GM18909 (cell line): ENCODE results near the gene KRI1.

Experiments used
- ATAC-seq: cut with Tn5 transposase; IDR thresholded peaks from one replicate; pipeline ENCODE4 v1.9.1; 2021; ENCODE audit warnings: mild to moderate bottlenecking; ENCODE audit not compliant: unreplicated experiment, poor library complexity

Gene KRI1

DNA sequence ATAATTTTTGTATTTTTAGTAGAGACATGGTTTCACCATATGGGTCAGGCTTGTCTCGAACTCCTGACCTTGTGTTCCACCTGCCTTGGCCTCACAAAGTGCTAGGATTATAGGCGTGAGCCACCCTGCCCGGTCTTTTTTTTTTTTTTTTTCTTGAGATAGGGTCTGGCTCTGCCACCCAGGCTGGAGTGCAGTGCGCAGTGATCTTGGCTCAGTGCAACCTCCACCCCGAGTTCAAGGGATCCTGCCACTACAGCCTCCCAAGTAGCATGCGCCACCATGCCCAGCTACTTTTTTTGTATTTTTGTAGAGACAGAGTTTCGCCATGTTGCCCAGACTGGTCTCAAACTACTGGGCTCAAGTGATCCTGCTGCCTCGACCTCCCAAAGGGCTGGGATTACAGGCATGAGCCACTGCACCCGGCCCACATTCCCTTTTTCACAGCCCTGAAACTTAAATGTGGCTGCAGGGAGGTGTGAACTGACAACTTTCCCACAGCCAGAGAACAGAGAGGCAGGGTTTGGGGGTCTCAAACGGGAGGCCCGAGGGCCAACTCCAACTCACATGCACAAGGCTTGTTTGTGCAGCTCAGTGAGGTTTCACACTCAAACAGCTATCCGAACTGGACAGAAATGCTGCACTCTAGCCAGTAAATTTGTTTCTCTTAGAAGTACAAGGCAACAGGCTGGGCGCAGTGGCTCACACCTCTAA lies 44.2 kb downstream of the KRI1 start:
- ATAC-seq = no peak

DNA sequence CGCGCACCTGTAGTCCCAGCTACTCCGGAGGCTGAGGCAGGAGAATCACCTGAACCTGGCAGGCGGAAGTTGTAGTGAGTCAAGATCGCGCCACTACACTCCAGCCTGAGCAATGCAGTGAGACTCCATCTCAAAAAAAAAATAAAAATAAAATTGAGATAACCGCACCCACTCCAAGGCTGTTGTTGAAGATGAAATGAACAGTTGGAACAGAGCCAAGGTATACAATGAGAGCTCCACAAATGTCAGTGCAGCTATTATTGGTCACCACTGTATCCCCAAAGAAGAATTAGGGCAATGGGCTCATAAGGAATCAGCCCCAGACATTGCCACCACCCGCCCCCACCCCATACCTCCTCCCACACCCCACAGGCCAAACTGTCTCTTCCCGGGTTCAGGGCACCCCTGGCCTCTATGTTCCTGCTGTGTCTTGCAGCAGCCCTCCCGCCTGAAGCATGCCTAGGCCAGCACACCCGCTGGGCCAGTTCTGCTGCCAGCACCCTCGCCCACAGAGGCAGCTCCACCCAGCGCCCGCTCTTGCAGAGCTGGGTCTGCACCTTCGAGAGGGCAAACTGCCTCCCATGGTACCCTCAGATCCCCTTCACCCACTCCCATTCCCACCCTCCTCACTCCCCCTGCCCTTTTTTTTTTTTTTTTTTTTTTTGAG lies 45.0 kb downstream of the KRI1 start:
- ATAC-seq = no peak

DNA sequence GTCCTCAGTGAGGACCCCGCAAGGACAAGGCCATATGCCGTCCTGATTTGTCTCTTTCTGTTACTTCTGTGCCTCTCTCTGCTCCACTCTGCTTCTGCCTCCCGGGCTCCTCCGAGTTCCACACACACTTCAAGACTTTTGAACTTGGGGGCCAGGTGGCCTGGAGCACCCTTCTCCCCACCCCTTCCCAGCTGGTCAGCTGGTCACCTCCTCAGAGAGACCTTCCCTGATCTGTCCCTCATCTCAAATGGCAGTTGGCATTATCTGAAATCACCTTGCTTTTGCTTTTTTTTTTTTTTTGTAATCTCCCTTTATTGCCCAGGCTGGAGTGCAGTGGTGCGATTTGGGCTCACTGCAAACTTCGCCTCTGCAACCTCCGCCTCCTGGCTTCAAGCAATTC lies 46.4 kb downstream of the KRI1 start:
- ATAC-seq = no peak

DNA sequence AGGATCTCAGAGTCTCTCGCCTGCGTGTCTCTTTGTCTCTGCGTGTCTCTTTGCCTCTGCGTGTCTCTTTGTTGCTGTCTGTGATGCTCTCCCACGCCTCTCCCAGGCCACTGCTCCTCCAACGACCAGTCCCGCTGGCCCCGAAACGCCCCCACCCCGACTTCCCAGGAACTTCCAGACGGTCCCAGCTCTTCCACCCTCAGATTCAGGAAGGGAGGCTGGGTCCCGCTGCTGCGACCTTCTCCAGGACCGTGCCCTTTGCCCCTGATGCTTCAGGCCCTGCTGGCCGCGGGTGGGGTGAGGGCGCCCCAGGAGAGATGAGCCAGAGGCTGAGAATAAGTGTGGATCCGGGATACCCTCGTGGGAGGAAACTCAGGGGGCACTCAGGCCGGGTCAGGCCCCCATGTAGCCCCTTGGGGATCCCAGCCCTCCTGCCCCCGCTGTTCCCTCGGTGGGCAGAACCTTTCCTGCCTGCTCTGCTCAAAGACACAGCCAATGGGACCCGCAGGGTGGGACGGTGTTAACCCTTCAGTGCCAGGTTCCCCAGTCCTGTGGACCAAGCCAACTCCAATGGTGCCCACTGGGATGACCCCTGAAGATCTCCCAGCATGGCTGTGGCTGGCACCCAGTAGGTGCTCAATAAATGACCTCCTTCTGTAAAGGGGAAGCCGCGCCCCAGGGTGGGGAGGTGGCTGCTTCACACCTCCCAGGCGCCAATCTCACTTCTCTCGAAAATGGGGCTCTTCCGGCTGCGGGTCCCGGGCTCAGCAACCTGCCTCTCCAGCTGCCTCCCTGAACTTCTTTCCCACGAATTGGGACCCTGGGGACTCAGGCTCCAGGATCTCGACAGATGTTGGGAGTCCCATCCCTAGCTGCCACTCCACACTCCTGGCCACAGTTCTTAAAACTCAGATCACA lies 47.1 kb downstream of the KRI1 start:
- no peak for ATAC-seq

DNA sequence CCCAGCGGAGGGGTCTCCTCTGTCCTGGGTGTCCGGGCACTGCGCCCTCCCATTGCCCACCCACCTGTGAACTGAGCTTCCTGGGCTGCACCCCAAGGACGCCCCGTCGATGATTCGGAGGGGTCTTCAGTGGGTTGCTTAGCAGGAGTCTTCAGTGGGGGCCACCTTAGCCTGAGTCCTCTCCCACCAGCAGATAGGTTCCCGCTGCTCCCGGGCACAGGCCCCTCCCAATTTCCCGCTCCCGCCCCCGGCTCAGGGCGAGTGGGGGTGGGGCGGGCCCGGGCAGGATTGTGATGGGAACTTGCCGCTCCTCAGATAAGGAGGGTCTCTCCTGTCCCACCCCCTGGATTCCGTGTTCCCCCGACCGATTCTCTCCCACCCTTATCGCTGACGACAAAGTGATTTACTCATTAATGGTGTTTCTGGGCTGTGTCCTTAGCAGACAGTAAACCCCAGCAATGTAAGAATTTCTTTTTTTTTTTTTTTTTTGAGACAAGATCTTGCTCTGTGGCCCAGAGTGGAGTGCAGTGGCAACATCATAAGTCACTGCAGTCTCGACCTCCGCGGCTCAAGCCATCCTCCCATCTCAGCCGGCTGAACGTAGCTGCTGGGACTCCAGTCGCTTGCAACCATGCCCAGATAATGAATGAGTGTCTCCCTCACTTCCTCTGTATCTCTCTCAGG lies 47.9 kb downstream of the KRI1 start:
- no peak for ATAC-seq

DNA sequence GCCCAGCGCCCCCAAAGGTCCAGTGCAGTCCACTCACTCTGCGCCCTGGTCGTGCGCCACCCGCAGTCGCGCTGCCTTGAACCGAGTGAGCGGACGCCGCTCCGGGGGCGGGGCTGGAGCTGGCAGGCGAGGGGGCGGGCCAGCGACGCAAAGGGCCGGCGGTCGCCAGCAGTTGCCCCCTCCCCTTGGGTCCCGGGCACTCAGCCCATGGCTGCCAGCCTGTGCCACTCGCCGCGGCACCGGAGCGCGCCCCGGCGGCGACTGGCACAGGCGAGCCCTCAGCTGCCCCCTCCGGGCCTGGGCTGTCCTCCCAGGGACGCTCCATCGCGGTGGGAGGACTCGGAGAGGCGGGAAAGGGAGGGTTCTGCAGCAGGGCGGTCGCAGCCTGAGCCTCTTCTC lies 48.5 kb downstream of the KRI1 start, which contains the start of gene S1PR5:
Gene S1PR5 (minus strand): TSS at position 87 of the 399 bp plus-strand sequence. CDS start 2,436 bp downstream, outside the sequence.
- no peak for ATAC-seq

DNA sequence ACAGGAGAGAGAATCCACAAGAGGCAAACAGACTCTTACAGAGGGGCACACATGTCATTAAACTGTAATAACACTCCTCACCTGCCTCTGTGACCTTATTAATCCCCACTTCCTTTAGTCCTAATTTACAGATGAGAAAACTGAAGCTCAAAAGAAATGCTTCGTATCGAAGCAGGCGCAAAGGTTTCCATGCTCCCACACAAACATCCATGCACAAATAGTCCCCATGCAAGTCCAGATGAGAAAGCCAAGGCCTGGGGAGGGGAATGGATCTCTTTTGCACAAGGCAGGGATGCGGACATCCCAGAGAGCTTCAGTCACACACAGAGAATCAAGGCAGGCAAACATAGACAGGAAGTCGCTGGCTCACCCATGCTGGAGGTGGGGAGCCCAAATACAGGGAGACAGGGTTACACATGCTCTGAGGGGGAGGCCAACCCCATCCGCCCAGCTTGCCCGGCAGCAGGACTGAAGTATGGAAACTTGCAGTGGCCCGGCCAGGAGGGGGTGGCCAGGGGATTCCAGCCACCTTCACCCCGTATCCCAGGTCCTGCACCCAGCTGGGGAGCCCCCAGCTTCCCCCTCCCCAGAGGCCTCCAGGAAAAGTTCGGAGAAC lies 49.0 kb downstream of the KRI1 start:
- no peak for ATAC-seq

DNA sequence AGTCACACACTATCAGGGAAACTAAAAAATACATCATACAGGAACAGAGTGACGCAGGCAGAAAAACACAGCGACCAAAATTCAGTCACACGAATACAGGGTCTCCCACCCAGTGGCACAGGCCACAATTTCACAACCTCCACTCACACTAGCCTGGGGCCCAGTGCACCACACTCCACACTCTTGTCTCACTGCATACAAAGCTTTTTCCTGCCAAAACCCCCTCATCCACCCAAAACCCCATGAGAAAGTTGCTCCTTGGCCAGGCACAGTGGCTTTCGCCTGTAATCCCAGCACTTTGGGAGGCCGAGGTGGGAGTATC lies 49.8 kb downstream of the KRI1 start:
- ATAC-seq = no peak

DNA sequence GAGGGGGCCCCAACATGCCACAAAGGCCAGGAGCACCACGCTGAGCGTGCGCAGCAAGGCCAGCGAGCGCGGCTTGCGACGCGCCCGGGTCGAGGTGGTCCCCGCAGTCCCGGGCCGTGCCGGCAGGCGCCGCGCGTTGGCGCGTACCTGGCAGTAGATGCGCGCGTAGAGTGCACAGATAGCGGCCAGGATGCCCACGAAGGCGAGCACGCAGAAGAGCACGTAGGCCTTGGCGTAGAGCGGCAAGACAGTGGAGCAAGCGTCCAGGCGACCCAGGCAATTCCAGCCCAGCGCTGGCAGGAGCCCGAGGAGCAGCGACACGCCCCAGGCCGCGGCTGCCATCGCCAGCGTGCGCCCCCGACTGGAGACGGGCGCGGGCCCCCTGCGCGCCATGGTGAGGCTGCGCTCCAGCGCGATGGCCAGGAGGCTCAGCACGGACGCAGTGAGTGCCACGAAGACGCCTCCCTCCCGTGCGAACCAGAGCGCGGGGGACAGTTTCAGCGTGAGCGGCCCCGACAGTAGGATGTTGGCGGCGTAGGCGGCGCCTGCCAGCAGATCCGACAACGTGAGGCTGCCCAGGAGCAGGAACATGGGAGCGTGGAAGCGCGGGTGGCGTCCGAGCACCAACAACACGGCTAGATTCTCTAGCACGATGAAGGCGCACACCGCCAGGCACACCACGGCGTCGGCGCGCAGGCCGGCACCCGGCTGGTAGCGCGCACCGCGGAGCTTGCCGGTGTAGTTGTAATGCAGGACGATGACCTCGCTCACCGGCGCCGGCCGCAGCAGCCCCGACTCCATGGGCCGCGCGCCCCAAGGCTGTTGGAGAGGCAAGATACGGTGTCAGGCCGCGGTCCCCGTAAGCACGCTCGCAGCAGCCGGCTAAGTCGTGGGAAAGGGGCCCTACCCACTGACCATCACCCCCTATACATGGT lies 51.3 kb downstream of the KRI1 start:
- ATAC-seq = no peak

DNA sequence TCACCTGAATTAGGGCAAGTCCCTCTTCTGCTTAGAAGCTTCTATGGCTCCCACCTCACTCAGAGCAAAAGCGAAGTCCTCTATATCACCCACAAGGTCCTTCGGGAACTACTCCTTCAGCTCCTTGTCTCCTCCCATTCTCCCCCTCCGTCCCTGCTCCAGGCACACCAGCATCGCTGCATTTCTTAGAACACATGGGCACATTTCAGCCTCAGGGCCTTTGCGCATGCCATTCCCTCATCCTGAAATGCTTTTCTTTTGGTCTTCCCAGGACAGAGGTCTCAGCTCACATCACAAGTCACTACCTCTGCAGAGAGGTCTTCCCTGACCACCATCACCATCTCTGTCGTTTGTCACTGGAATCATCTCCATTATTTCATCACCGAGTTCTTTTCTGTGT lies 52.6 kb downstream of the KRI1 start:
- ATAC-seq = no peak

DNA sequence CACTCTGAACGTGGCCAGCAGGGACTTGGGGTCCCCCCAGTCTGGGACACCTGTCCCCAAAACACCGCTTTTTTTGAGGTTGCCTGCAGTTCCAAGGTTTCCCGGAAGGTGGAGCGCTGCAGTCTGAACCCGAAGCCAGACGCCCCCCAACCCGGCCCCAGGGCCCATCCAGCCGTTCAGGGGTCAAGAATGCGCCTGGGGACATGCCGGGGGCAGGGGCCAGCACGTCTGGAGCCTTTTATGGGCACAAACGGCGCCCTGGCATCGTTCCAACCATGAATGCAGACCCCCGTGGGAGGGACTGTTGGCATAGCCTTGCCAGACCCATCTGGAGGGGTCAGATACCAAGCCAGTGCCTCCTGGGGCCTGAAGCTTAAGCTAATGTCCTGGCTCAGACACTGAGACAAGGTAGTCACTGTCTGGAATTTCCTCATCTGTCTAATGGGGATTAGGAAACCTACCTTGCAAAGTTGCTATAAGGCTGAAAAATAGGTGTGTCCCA lies 55.5 kb downstream of the KRI1 start:
- ATAC-seq = no peak

DNA sequence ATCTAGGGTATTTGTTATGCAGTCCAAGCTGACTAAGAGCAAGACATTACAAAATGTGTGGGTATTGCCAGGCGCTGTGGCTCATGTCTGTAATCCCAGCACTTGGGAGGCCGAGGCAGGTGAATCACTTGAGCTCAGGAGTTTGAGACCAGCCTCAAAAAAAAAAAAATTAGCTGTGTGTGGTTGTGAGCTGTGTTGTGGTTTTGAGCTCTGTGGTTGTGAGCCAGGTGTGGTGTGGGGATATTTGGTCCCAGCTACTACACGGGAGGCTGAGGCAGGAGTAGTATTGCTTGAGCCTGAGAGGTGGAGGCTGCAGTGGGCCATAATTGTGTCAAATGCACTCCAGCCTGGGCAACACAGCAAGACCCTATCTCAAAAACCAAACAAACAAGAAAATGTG lies 57.1 kb downstream of the KRI1 start:
- ATAC-seq = no peak

DNA sequence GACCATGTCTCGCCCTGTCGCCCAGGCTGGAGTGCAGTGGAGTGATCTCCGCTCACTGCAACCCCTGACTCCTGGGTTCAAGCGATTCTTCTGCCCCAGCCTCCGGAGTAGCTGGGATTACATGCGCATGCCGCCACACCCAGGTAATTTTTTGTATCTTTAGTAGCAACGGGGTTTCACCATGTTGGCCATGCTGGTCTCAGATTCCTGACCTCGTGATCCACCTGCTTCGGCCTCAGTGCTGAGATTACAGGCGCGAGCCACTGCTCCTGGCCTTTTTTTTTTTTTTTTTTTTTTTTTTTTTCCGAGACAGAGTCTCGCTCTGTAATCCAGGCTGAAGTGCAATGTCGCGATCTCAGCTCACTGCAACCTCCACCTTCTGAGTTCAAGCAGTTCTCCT lies 57.8 kb downstream of the KRI1 start:
- ATAC-seq = no peak

DNA sequence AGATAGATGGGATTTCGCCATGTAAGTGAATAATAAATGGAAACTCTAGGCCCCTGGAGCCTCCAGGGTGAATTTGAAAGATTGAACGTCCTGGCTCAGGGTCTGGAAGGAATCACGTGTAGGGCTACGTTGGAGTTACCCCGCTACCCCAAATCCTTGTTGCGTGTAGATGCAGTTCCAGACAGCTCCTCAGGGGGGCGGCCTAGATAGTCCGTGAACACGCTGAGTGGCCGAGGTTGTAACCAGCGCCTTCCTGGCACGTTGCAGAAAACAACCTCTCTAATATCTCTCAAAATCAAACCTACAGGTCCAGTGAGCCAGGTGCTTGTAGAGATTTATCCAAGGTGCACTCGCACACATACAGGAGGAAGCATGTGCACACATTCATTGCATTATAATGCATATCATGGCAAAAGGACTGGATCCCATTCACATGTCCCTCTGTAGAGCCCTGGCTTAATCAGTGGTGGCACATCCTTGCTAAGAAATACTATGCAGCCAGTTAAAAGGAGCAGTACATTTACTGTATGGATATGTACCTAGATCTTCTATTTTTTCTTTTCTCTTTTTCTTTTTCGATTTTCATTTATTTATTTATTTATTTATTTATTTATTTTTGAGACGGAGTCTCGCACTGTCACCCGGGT lies 60.1 kb downstream of the KRI1 start:
- ATAC-seq = no peak
